GM18526 (cell line): ENCODE measurements around the gene DLX2.

Source experiments
- POLR2A ChIP-seq: IDR thresholded peaks from 3 replicates; pipeline ENCODE4 v1.6.1; 2011; ENCODE audit not compliant: insufficient read length; ENCODE audit errors: extremely low read depth

Gene DLX2

DNA sequence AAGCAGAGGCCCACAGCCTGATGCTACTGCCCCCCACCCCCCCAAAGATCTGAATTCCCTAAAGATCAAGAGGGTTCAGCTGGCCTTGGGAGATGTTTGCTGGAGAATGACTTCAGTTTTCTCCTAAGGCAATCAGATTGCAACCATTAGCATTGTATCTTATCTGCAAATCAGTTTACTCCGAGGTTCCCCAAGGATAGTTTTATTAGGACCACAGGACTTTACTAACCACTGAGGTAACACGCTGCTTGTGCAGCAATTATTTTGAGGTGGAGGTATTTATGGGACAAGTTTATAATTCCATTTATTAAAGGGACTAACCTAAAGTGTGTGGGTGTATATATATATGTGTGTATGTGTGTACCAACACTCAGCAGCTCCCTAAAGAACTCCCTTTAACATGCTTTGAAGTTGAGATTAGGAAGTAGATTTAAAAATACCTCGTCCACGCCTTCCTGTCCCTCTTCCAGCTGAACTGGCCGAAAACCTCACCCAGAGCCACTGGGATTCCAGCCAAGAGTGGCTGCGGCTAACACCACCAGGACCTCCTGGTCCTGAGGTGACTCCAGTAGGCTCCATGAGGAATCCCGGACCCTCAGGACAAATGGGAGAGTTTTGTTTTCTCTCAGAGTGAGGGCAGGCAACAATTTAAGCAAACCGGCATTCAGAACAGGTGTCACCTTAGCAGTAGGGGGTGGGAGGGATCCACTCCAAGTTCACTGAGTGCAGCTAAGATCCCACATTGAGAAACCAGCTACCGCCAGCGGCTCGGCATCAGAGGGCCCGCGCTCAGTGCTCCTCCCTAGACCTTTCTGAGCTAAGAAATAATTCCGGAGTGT, 20.4 kb downstream of the DLX2 start:
- no peak for TF ChIP-seq POLR2A

DNA sequence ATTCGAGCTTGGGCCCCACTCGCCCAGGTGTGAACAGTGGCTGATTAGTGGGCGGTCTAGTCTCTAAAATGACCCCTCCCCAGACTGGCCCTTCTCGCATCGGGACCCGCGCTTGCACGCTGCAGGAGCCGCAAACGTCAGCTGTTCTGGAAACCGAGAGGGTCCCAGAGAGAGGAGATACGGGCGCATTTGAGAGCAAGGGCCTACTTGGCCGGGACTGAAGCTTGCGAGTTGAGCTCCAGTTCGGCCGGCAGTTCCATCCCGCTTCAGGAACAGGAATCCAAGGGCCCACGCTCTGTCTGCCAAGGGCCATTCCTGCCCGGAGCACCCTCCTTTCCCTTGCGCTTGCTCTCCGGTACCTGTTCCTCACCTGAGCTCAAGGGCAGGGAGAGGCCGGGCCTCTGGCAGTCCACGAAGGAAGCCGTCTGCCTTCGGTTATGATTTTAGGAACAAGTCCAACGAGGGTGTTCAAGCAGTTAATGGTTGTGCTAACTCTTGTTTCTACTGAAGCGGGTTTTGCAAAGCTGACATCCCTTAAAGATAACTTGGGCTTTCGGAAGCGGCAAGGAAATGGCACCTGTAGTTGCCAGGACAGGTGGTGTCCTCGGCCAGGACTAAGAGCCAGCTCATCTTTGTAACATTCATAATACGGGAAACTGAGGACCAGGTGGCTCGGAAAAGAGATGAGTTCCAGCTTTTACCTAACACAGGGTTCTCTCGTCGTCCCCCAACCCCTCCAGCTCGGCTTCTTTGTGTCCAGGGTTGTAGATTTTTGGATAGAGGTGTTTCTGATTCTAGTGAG, 21.3 kb downstream of the DLX2 start:
- TF ChIP-seq POLR2A: no peak

DNA sequence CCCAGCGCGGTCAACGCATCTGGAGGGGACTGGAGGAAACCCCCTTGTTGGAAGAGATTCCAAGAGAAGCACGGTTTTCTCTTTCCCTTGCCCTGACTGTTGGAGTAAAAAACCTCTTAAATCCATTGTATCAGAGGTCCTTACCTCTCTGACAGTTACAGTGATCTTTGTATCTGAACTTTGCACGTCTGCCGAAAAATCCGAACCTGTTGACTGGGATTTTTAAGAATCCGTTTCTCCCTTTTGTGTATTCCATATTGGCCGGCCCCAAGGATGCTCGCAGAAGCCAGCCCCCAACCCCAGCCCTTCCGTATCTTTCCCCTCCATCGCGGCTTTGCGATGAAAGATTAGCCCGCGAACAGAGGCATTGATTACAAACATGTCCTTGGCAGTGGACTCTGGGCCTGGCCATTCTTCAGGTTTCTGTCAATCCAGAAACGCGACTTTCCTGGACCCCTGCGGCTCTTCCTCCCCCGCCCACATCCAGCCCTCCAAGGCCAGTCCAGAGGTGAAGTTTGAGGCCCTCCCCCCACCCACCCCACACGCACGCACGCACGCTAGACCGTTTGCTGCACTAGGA, 22.0 kb downstream of the DLX2 start:
- TF ChIP-seq POLR2A: no peak

DNA sequence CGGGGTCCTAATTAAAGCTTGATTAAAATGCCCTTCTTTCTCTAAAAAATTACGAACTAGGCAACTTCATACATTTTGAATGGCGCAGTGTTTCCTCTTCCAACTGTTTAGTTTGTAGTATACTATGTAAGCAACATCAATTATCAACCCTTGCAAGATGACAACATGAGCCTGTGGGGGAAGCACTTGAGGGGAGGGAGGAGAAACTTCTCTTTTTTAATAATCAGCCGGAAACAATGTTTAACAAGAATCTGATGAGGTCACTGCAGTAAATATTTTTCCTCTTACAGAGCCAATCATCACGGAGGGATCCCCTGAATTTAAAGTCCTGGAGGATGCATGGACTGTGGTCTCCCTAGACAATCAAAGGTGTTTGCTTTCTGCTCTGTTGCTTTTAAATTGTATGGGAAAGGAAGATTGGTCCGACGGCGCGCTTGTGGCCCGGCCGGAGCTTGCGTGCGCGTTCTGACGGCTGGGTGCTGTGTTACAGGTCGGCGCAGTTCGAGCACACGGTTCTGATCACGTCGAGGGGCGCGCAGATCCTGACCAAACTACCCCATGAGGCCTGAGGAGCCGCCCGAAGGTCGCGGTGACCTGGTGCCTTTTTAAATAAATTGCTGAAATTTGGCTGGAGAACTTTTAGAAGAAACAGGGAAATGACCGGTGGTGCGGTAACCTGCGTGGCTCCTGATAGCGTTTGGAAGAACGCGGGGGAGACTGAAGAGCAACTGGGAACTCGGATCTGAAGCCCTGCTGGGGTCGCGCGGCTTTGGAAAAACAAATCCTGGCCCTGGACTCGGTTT, 22.7 kb downstream of the DLX2 start:
- TF ChIP-seq POLR2A: no peak

DNA sequence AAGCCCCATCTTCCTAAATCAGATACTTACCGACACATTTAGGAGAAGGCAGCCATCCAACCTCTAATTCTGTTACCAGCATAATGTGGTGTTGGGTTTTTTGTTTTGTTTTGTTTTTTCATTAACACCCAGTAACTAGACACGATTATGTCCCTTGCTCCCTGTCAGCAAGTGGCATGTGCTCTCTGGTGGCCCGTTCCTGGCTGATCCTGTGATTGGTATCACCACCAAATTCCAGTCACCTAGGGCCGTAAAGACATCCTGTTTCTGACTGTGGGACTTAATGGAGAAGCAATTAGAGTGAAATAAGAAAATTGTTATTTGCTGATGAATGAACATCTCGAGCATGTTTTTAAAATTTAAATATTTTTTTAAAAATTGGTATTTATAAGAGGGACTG, 23.3 kb downstream of the DLX2 start:
- no peak for TF ChIP-seq POLR2A

DNA sequence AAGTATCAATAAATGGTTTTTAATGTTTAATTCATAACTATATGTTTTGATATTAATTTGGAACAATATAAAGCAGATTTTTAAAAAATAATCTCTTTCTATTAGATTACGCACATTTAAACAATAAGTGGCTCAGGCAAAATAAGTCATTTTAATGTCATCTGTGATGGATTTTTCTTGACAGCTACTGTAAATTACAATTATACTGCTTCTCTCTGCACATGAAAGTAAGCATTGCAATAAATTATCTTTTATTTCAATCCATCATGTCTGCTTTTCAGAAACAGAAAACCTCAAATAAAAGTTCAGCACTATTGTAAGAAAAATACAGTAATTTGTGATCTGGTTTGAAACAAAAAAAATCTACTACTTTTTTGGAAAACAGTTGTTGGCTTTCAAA, 28.4 kb downstream of the DLX2 start:
- no peak for TF ChIP-seq POLR2A

DNA sequence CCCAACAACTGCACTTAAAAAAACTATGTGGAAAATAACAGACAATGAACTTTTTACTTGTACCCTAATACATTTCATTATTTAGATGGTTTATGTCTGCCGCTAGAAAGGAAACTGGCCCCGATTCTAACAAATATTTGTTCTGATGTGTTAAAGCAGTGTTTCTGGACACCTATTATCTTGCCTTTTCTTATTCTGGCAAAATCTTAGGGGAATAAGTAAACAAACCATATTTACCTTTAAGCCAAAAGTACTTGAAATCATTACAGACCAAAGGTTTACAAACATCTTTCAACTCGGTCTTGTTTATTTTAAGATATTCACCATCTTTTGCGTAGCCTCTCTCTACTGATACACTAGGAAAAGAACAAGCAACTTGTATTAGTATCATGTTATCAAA, 29.2 kb downstream of the DLX2 start:
- TF ChIP-seq POLR2A: no peak

DNA sequence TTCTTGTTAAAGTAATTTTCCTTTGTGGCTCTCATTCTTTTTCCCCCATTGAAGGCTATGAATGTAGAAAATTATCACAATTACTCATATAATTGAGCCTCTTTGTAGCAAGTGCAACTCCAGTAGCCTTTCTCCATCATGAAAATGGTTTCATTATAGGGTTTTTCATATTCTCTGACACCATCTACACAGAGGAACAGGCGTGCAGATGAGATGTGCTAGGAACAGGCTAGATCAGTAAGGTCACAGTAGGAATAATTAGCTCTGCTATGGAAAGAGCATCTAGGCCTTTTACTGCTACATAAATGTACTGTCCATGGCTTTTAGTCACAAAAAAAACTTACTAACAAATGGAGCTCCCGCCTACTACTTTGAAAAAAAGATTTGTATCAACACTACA, 30.0 kb downstream of the DLX2 start:
- no peak for TF ChIP-seq POLR2A

DNA sequence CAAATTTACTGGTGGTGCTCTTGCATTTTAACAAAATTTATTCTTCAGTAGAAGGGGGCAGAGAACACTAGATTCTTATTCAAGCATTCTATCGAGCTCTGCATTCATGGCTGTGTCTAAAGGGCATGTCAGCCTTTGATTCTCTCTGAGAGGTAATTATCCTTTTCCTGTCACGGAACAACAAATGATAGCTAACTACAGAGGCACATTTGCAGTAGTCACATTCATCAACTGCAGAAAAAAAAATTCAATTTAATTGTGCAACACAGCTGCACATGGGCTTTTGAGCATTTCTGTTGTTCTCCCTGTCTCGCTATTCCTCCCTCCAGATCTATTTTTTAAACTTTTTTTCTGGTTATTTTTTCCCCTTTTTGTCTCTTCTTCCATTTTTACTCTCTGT, 30.4 kb downstream of the DLX2 start:
- TF ChIP-seq POLR2A: no peak

DNA sequence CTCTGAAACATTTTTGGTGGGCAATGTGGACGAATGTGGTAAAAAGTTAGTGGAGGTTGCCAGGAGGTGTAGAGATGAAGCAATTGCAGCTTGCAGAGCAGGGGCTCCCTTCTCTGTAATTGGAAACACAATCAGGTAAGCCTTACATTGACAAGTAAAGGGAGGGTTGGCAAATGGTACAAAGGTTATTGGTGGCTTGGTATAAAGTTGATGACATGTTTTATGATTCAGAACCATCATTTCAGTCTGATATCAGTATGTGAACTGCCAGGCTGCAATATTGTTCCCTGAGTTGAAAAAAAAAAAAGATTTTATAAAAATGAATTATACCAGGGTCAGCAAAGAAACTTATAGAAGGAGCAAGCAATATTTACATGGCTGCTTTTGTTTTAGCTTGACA, 31.8 kb downstream of the DLX2 start:
- TF ChIP-seq POLR2A: no peak

DNA sequence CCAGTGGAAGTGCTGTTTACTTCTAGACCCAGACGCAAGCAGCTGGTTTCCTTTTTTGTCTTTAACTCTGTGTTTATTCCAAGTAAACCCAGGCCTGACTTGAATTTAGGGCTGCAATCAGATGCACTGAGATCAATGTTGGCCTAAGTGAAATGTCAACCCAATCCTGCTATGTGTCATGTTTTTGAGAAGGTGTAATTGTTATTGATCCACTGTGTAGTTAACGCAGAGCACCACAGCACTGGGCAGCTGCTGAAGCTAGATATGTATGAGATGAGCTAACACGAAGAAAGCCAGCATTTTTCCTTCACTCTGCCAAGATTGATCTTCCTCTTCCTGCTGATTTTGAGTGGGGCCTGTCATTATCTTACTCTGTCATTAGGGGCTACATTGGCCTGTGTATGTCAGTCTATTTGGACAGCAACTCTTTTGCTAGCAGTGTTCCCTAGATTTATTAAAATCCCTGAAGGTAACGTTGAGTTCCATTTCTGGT, 36.3 kb downstream of the DLX2 start:
- no peak for TF ChIP-seq POLR2A

DNA sequence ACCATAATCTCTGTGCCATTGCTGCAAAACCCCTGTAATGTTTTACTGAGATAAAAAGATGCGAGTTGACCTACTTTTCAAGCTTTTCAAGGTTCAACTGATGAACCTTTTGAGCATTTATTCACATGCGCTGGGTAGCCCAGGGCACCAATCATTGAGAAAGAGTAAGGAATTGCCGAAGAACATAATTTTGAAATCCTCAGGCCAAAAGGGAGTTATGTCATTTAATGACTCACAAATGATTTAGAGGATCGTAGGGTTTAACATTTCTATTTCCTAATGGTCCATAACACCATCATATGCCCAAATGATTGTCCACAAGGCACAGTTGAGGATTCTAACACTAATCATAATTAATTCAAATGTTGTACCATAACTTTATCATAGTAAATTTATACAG, 37.6 kb downstream of the DLX2 start:
- TF ChIP-seq POLR2A: no peak

DNA sequence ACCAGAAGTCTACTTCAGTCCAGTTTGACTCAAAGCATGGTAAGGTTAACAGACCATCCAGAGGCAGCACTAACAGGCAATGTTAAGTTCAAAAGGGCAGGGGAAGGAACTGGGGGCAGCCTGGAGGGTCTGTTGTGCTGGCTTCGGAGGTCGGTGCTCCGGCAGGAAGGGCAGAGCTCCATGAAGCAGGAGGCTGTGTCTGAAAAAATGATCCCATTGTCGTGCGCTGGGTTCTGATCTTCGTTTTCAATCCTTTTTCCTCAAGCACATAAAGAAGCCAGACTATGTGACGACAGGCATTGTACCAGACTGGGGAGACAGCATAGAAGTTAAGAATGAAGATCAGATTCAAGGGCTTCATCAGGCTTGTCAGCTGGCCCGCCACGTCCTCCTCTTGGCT, 39.3 kb downstream of the DLX2 start:
- TF ChIP-seq POLR2A: no peak

DNA sequence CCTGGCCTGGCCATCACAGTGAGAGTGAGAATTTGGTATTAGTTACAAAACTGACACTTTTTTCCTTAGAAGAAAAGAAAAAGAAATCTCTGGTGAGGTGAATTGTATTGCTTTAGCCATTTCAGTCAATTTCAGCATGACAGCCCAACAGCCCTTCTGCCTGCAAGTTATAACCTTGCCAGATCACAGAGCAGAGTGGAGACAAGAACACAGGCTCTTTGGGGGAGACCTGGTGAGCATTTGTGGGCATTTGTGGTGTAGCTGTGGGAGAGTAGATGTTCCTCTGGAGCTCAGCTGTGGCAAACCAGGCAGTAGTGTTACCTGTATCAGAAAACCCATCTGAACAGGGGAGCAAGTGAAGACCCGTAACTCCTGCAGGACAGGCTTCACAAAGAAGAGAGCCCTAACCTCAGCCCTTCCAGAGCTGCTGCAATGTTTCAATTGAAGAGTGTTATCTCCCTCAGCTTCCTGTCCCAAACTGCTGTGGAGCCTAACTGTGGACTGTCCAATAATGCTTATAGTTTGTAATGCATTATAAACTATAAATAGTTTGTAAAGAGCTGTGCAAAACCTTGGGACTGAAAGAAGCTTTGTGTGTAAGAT, 40.2 kb downstream of the DLX2 start:
- TF ChIP-seq POLR2A: no peak

DNA sequence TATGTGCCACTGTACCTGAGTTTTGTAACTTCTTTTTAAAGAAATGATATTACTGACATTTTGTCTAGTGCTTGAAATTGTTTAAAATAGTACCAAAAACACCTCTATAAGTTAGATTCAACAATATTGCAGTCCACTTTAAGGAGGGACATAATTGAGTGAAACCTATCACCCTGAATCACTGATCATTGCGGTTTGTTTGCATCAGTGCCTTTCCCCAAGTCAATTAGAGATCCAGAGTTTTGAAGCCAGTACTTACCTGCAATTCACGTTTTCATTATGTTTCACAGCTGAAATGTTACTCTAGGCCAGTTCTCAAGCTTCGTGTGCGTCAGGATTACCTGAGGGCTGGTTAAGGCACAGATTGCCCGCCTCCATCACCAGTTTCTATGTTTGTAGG, 44.0 kb downstream of the DLX2 start:
- TF ChIP-seq POLR2A: no peak
